ENCODE data around the gene TINAGL1. TPM values are rescaled to one million over a fixed set of nuclear protein-coding genes. Genes with fewer than 3 reads are reported as not detected.

TINAGL1 gene
- total RNA-seq, 2 donors from 2014 or later: 110 to 123 TPM

DNA sequence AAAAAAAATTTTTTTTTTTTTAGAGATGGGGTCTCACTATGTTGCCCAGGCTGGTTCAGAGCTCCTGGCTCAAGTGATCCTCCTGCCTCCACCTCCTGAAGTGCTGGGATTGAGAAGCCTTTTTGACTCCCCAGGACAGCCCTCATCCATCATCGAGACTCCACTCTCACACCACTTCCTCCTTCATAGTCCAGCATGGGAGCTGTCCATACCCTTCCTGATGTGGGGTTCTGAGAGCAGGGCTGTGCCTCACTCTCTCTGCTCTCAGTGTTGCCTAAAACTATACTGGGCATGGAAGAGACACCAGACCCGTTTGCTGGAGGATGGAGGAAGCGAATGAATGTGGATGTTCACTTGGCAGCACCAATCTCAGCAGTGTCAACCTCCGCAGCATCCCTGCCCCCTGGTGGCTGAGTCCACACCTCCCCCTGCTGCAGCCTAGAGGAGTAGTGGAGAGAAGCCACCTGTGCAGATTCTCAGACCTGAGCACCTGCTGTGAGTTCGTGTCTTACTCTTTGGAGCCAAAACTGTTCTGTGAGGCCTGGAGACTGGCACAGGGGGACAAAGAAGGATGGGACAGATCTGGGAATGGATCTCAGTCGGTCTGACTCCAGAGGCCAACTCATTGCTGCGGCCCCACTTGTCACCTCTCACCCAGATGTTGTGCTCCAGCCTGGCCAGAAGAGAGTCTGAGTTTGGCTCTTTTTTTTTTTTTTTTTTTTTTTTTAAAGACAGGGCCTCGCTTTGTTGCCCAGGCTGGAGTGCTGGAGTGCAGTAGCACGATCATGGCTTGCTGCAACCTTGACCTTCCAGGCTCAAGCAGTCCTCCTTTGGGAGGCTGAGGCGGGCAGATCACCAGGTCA, 17.7 kb downstream of the TINAGL1 start:
- intact Hi-C loops (cut with DNase I): loop anchor here in 1 of 2 donors (2.0 kb wide), 1 partner anchor 29 kb away; no protein-coding TSS in a partner anchor
- DNase-seq (ENCODE audit: low spot score): peak; percentile 93

DNA sequence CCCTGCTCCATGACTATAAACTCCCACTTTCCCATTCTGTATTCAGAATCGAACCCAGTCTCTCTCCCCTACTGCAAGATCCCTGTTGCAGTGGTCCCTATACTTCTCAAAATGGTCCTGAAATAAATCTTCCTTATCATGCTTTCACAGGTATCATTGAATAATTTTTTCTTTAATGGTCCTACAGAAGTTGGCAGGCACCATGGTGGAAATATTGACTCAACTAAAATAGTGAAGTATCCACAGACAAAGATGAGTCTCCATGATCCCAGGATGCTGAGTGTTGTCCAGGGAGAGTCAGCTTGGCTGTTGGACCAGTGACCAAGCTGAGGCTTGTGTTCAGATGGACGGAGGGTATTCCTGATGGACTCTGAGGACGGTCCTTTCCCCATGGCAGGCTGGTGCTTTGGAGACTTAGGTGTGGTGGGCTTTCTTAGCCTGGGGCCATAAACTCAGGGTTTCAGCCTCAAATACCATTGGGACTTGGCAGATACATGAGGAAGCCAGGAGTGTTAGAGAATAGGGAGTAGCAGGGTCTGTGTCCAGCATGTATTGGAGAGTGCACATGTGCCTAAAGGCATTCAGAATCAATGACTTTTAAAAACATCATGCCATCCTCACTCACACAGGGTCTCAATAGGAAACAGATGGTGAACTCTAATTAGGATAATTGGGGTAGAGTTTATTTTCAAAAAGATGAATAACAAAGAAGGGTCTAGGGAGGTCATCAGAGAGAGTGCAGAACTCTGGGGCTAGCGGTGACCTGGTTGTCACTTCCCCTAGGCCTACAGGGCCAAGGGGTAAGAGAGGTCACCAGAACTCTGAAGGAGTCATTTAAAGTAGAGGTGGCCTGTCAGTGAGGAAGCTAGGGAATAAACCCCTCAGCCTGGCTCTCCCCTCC, 19.8 kb downstream of the TINAGL1 start:
- intact Hi-C loops (cut with DNase I): no loop called here
- DNase-seq (ENCODE audit: low spot score): peak; percentile 15

DNA sequence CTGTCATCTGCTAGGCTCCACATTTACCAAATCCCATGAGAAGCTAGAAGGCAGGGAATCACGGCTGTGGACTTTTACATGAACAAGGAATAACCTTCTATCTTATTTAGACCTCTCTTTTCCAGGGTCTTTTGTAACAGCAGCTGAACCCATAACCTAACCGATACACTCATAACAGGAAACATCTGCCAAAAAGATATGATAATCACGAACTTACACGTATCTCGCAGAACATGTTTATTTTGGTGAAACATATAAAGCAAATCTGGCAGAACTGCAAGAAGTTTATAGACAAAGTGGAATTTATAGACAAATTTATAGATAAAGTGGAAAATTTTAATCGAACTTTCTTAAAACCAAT, 20.4 kb downstream of the TINAGL1 start:
- intact Hi-C loops (cut with DNase I): no loop called here
- no peak for DNase-seq (ENCODE audit: low spot score)

GRCh38 chr1:31598980-31599379, 22.7 kb downstream of the TINAGL1 start:
- intact Hi-C loops (cut with DNase I): no loop called here
- no peak for DNase-seq (ENCODE audit: low spot score)

DNA sequence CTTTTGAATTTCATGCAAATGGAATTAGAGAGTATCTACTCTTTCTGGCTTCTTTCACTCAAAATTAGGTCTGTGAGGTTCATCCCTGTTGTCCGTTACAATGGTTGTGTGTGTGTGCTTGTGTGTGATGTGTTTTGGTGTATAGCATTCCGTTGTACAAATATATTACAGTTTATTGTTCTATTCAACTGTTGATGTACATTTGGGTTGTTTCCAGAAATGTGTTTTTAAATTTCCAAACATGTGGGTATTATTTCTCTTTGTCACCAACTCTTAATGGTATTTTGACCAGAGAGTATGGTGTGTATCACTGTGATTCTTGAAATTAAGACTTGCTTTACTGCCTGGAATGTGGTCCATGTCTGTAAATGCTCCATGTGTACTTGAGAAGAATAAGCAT, 24.3 kb downstream of the TINAGL1 start:
- intact Hi-C loops (cut with DNase I): no loop called here
- DNase-seq (ENCODE audit: low spot score): no peak

DNA sequence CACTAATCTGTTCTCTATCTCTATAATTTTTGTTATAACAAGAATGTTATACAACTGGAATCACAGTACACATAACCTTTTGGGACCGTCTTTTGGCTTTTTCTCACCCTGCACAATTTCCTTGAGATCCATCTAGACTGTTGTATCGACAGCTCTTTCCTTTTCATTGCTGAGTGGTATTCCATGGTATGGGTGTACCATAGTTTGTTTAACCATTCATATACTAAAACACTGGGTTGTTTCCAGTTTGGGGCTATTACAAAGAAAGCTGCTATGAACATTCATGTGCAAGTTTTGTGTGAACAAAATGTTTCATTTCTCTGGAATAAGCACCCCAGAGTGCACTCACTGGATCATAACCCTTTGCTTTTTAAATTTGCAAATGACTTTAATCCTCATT, 25.8 kb downstream of the TINAGL1 start:
- DNase-seq (ENCODE audit: low spot score): no peak

GRCh38 chr1:31605908-31606427, 29.7 kb downstream of the TINAGL1 start:
- peak; percentile 26 for DNase-seq (ENCODE audit: low spot score)

More for the DNA sequence above, 25.8 kb downstream of the TINAGL1 start:
- intact Hi-C loops (cut with DNase I): no loop called here

GRCh38 chr1:31607360-31607759, 31.0 kb downstream of the TINAGL1 start:
- no peak for DNase-seq (ENCODE audit: low spot score)
- intact Hi-C loops (cut with DNase I): no loop called here

More at GRCh38 chr1:31605908-31606427, 29.7 kb downstream of the TINAGL1 start:
- intact Hi-C loops (cut with DNase I): no loop called here

DNA sequence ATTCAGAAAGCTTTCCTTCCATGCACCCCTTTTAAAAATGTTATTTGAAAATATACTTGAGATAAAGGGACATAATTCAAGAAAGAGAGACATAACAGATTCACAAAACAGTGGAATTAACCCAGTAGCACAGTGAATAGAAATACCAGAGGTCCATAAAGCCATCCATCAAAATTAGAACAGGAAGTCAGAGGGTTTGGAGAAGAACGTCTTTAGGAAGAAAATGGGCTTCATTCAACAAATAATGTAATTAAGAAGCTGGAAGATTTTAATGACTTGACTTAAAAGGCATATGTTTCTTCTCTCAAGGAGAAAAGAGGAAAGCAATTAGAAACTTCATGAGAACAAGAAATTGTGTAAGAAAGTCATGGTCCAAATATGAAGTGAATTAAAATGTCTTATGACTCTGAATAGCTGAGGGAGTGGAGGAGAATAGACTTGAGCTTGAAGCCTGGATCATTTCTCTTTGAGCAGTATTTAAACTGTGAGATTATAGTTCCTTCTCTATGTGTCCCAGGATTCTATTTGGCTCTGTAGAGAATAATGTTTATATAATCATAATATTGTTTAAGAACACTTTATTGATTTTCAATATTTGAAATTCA, 33.3 kb downstream of the TINAGL1 start:
- DNase-seq (ENCODE audit: low spot score): no peak
- intact Hi-C loops (cut with DNase I): loop anchor here in 1 of 2 donors (10.0 kb wide), 1 partner anchor 45 kb away; no protein-coding TSS in a partner anchor

DNA sequence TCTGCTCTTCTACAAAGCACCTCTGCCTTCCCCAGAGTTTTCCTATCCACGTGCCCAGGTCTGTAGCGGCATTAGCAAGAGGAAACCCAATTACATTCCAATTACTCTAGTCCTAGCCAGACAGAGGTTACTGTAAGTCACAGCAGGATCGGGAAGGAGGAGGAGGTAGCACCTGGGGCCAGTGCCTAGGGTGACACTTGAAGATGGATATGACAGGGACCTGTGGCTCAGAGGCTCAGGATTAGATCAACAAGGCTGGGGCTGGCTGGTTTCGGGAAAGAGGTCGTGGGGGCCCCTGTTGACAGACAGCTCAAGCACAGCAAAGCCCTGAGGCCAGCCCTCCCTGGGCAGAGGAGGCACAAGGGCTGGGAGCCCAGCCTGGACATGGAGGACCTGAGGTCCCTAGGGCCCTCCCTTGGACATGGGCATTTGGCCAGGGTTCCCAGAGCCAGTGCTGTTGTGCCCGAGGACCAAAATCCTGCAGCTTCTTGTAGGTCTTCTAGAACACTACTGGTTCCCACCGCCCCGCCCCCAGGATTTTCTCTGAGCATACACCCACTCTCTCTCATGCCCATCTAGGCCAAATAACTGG, 38.2 kb downstream of the TINAGL1 start:
- DNase-seq (ENCODE audit: low spot score): peak; percentile 66
- intact Hi-C loops (cut with DNase I): loop anchor here in 1 of 2 donors (10.0 kb wide), 1 partner anchor 50 kb away; no protein-coding TSS in a partner anchor

- intact Hi-C loops (cut with DNase I): loop anchor here in 1 of 2 donors (10.0 kb wide), 1 partner anchor 51 kb away; no protein-coding TSS in a partner anchor
- no peak for DNase-seq (ENCODE audit: low spot score)
These were observed 39.1 kb downstream of the TINAGL1 start for GRCh38 chr1:31615414-31615813.

GRCh38 chr1:31615939-31616338, 39.6 kb downstream of the TINAGL1 start:
- intact Hi-C loops (cut with DNase I): loop anchor here in 1 of 2 donors (10.0 kb wide), 1 partner anchor 51 kb away; no protein-coding TSS in a partner anchor
- no peak for DNase-seq (ENCODE audit: low spot score)

DNA sequence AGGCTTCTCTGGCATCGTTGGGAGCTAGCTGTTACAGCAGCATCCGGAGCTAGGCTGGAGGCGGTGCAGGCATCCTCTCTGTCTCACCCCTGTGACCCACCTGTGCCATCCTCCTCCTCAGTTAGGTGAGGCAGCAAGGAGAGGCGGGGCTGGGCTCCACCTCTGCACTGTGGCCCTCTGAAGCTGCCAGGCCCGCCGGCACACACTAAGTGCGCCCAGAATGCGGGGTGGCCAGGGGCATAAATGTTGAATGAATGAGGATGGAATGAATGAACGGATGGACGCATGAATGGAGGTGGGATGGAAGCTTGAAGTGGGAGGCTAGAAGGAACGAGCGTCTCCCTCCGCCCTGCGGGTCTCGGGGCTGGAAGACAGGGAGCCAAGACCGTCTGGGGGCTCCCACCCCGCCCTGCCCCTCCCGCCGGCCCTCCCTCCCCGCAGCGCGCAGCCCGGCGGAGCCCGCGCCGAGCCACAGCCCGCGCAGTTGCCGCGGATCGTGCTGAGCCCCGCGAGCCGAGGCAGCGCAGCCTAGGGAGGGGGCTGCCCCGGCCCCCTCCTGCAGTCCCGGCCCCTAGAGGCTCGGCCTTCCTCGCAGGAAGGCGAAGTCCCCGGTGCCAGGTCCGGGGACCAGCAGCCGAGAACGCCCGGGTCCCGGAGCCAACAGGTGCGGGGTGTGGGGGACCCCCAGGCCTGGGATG, 41.1 kb downstream of the TINAGL1 start, which contains the start of gene HCRTR1:
Gene HCRTR1 (plus strand): TSS at position 472 of the 698 bp plus-strand sequence. CDS start 1,504 bp downstream, outside the sequence.
- intact Hi-C loops (cut with DNase I): loop anchor here in 1 of 2 donors (10.0 kb wide), 1 partner anchor 53 kb away; no protein-coding TSS in a partner anchor

DNA sequence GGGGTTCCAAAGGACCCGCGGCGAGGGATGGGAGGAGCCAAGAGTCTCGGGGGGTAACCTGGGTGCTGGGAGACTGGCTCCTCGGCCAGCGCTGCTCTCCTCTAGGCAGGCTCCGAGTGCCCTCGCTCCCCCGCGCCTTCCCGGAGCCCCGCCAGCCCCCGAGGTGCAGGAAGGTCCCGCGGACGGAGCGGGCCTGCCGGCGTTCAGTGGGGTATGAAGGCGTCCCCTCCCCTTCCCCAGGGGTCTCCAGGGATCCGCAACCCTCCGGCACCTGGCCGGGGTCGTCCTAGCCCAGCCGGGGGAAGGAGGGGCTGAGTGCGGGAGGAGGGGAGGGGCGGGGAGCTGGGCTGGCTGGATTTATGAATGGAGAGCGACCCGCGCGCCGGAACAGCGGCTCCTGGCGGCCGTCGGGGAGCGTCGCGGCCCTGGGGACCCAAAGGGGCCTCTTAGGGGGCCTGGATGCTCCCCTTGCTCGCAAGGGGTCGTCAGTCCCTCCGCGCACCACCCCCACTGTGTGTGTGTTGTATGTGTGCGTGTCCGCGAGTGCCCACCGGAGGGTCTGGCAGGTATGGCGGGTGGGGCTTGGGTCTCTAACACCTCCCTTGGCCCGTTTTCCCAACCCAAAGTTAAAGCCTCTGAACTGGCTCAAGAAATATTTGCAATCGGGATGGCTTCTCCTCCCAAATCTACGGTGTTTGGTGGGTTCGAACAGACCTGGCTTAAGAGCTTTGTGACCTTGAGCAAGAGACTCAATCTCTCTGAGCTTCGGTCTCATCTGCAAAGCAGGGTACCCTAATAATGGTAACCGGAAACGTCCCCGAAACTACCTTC, 41.8 kb downstream of the TINAGL1 start:
- intact Hi-C loops (cut with DNase I): loop anchor here in 1 of 2 donors (10.0 kb wide), 1 partner anchor 53 kb away; no protein-coding TSS in a partner anchor
- peak; percentile 82 for DNase-seq (ENCODE audit: low spot score)

More for the DNA sequence above, 41.1 kb downstream of the TINAGL1 start, which contains the start of gene HCRTR1:
- DNase-seq (ENCODE audit: low spot score): peak; percentile 74

DNA sequence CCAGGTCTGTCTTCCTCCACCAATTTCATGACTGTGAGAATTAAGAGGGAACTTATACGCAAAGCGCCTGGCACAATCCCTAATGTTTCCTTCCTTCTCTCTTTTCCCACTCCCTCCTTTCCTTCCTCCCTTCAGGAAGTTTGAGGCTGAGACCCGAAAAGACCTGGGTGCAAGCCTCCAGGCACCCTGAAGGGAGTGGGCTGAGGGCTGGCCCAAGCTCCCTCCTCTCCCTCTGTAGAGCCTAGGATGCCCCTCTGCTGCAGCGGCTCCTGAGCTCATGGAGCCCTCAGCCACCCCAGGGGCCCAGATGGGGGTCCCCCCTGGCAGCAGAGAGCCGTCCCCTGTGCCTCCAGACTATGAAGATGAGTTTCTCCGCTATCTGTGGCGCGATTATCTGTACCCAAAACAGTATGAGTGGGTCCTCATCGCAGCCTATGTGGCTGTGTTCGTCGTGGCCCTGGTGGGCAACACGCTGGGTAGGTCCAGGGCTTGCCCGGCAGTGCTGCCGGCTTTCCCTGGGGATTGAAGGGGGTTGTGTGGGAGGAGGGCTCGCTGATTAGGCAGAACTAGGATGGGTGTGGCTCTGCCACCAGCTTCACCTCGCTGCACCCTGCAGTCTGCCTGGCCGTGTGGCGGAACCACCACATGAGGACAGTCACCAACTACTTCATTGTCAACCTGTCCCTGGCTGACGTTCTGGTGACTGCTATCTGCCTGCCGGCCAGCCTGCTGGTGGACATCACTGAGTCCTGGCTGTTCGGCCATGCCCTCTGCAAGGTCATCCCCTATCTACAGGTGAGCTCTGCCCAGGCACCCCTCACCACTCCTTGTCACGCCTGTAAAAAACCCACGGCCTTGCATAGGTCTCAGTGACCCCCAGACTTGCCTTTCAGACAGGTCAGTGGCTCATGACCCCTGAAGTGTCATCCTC, 42.9 kb downstream of the TINAGL1 start:
- DNase-seq (ENCODE audit: low spot score): peak; percentile 59
- intact Hi-C loops (cut with DNase I): loop anchor here in 1 of 2 donors (10.0 kb wide), 1 partner anchor 54 kb away; no protein-coding TSS in a partner anchor

All from posterior vena cava (tissue), 2 donors.